Thyroid gland (tissue), 4 donors: ENCODE measurements around the gene SPTBN4. TPM values are rescaled to one million over a fixed set of nuclear protein-coding genes. Genes with fewer than 3 reads are reported as not detected.
"Not testable (repeated sequence)": the region's sequence is repeated elsewhere in the genome, so short reads cannot be mapped to it uniquely, and the experiment has no call there.

Source experiments
- DNase-seq, 2 donors: peaks; one replicate each; pipeline ENCODE4 v3.0.0-alpha.2; 2019
- H3K27ac ChIP-seq, 3 donors: fragments of 200-600 bp; sonication (generic); 1 replicate in 2 of 3; 2 replicates in 1 of 3; pipeline ENCODE4 v1.5.1; 2016 to 2019; ENCODE audit warnings: mild to moderate bottlenecking in 1 of 3, moderate library complexity in 1 of 3
- H3K27me3 ChIP-seq: fragments of 200-600 bp; sonication (generic); one replicate; pipeline ENCODE4 v1.5.1; 2019
- H3K36me3 ChIP-seq, 2 donors: fragments of 200-600 bp; sonication (generic); one replicate each; pipeline ENCODE4 v1.5.1; 2016 to 2019
- H3K4me1 ChIP-seq, 2 donors: fragments of 200-600 bp; sonication (generic); one replicate each; pipeline ENCODE4 v1.5.1; 2017 to 2019
- H3K4me3 ChIP-seq, 3 donors: fragments of 200-600 bp; sonication (generic); replicated peaks in 1 of 3; 1 replicate in 2 of 3; 2 replicates in 1 of 3; pipeline ENCODE4 v1.5.1; 2016; ENCODE audit warnings: mild to moderate bottlenecking in 1 of 3
- H3K9me3 ChIP-seq: fragments of 200-600 bp; sonication (generic); one replicate; pipeline ENCODE4 v1.5.1; 2017
- CTCF ChIP-seq, 6 experiments: fragments of 200-600 bp in 3 of 6; fragments of 450-650 bp in 3 of 6; sonication (generic) in 3 of 6; IDR thresholded peaks; one replicate each; pipeline ENCODE4 v1.5.1; 2016 to 2019; ENCODE audit warnings: antibody characterized with exemption in 6 of 6, mild to moderate bottlenecking in 2 of 6, inconsistent platforms in 1 of 6, moderate library complexity in 1 of 6
- POLR2A ChIP-seq, 2 donors: fragments of 450-650 bp; IDR thresholded peaks; one replicate each; pipeline ENCODE4 v1.6.1; 2017; ENCODE audit warnings: antibody characterized with exemption in 2 of 2, mild to moderate bottlenecking in 2 of 2, moderate library complexity in 1 of 2
- WGBS, 2 donors: methylation state at CpG; one replicate each; pipeline ENCODE4 v1.1.5; 2017; 5-methylcytosine and 5-hydroxymethylcytosine counted together
- intact Hi-C: fragments of 100-400 bp; cut with DNase I; formaldehyde crosslinking; loops from one replicate; pipeline ENCODE4 v1.15.1; 2023
- total RNA-seq, 4 donors: library from RNA; depleted of rRNA; stranded (reverse); fragments of >200 nt; gene quantifications; one replicate each; pipeline ENCODE4 v1.2.3, GENCODE V29; 2016

Gene SPTBN4
- total RNA-seq, 4 donors from 2014 or later: 0.67 to 2.7 (median 1.0) TPM

GRCh38 chr19:40453151-40453735 lies 13.6 kb upstream of the SPTBN4 start:
- DNase-seq: no peak
- intact Hi-C loops: no loop called here
- no peaks in the 10 kb centered on the region for H3K4me1 ChIP-seq
- TF ChIP-seq POLR2A (IDR thresholded peaks at IDR 0.05) (no peak), CTCF (IDR thresholded peaks at IDR 0.05) (no peak)
- H3K36me3 ChIP-seq: peaks cover 0 to 5% of the 10 kb centered on the region in 2 donors
- WGBS, 2 donors: 83 to 91% methylated on average over 5 of the region's 5 CpGs
- no peak overlapping the region for H3K27ac ChIP-seq
- no peaks in the 10 kb centered on the region for H3K9me3 ChIP-seq
- H3K27me3 ChIP-seq: no peaks in the 10 kb centered on the region
- H3K4me3 ChIP-seq: no peak overlapping the region

- intact Hi-C loops, DNase-seq, H3K27me3 ChIP-seq, H3K4me3 ChIP-seq, H3K36me3 ChIP-seq, H3K9me3 ChIP-seq, H3K27ac ChIP-seq, H3K4me1 ChIP-seq: not testable (repeated sequence)
- 86 to 98% methylated on average over 6 of the region's 6 CpGs for WGBS, 2 donors
These were observed 12.9 kb upstream of the SPTBN4 start for GRCh38 chr19:40453943-40454342.

GRCh38 chr19:40457048-40457447 lies 9.8 kb upstream of the SPTBN4 start:
- no peak for DNase-seq
- peaks cover 0 to 5% of the 10 kb centered on the region in 2 donors for H3K36me3 ChIP-seq
- H3K9me3 ChIP-seq: no peaks in the 10 kb centered on the region
- TF ChIP-seq CTCF (IDR thresholded peaks at IDR 0.05) (no peak), POLR2A (IDR thresholded peaks at IDR 0.05) (no peak)
- intact Hi-C loops: no loop called here
- H3K27me3 ChIP-seq: no peaks in the 10 kb centered on the region
- 94% methylated on average over 5 of the region's 5 CpGs for WGBS, 2 donors
- H3K4me1 ChIP-seq: no peaks in the 10 kb centered on the region
- H3K4me3 ChIP-seq: no peak overlapping the region
- H3K27ac ChIP-seq: no peak overlapping the region

DNA sequence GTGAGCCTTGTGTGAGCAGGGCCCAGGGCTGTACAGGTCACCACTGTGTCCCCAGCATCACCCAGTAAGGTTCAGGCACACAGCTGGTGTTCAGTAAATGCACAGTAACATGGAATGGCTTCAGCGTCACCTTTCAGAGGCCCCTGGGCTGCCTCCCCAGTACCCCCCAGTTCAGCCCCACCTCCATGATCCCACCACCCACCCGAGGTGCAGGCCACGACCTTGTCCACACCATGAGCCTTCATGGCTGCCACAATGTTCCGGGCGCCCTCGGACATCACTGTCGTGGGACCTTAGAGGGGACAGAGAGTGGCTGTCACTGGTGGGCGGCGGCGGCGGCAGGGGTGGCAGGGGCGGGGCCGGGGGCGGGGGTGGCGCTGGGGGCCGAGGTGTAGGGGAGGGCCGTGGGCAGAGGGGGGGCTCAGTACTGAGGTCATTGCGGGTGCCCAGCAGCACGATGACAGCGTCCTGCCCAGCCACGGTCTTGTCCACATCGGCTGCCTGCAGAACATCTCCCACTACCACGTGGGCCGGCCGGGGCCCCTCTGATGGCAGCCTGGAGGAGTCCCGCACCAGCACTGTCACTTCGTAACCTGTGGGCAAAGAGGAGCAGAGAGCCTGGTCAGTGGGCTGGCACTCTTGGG lies 8.7 kb upstream of the SPTBN4 start:
- WGBS, 2 donors: 95% methylated on average over 12 of the region's 27 CpGs
- no peaks in the 10 kb centered on the region for H3K4me1 ChIP-seq
- H3K27me3 ChIP-seq: no peaks in the 10 kb centered on the region
- DNase-seq: no peak
- H3K27ac ChIP-seq: no peak overlapping the region
- H3K4me3 ChIP-seq: no peak overlapping the region
- H3K36me3 ChIP-seq: peaks cover 0 to 5% of the 10 kb centered on the region in 2 donors
- intact Hi-C loops: no loop called here
- TF ChIP-seq POLR2A (IDR thresholded peaks at IDR 0.05) (no peak), CTCF (IDR thresholded peaks at IDR 0.05) (no peak)
- H3K9me3 ChIP-seq: no peaks in the 10 kb centered on the region

GRCh38 chr19:40458597-40458974 lies 8.2 kb upstream of the SPTBN4 start:
- no peak for DNase-seq
- Histone ChIP-seq H3K9me3 (no peaks in the 10 kb centered on the region), H3K27me3 (no peaks in the 10 kb centered on the region), H3K4me1 (peaks cover 0 to 2% of the 10 kb centered on the region in 2 donors), H3K27ac (no peak overlapping the region), H3K4me3 (no peak overlapping the region), H3K36me3 (peaks cover 0 to 5% of the 10 kb centered on the region in 2 donors)
- TF ChIP-seq POLR2A (IDR thresholded peaks at IDR 0.05) (no peak), CTCF (IDR thresholded peaks at IDR 0.05) (no peak)
- intact Hi-C loops: no loop called here
- 96 to 97% methylated on average over 3 of the region's 3 CpGs for WGBS, 2 donors
